ENCODE measurements around the gene STAT6.

The STAT6 gene

DNA sequence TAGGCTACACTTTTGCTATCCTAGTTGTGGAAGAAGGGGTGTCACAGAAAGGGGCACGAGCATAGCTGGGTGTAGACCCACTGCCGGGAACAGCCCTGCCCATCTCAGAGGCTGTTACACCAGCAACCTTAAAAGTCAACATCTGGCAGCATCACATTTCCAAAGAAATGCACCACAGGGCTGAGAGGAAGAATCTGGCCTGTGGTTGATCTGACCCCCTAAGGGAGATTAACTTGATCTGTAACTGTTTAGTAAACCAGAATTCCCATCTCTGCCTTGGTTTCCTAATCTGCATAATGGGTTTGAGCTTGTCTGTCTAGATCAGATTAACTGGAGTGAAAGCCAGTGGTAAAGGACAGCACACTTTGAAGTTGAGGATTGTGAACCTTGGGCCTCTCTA is 34.9 kb upstream of the STAT6 start:
- TF ChIP-seq, protein P1, sequence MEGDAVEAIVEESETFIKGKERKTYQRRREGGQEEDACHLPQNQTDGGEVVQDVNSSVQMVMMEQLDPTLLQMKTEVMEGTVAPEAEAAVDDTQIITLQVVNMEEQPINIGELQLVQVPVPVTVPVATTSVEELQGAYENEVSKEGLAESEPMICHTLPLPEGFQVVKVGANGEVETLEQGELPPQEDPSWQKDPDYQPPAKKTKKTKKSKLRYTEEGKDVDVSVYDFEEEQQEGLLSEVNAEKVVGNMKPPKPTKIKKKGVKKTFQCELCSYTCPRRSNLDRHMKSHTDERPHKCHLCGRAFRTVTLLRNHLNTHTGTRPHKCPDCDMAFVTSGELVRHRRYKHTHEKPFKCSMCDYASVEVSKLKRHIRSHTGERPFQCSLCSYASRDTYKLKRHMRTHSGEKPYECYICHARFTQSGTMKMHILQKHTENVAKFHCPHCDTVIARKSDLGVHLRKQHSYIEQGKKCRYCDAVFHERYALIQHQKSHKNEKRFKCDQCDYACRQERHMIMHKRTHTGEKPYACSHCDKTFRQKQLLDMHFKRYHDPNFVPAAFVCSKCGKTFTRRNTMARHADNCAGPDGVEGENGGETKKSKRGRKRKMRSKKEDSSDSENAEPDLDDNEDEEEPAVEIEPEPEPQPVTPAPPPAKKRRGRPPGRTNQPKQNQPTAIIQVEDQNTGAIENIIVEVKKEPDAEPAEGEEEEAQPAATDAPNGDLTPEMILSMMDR (IDR thresholded peaks at IDR 0.05; ENCODE audit: insufficient read depth, low read depth, low read length, missing control alignments), result no peak
- DNase-seq (ENCODE audit: low read depth), result no peak
- no peak overlapping the region for H3K4me3 ChIP-seq (ENCODE audit: low read depth, low read length)

DNA sequence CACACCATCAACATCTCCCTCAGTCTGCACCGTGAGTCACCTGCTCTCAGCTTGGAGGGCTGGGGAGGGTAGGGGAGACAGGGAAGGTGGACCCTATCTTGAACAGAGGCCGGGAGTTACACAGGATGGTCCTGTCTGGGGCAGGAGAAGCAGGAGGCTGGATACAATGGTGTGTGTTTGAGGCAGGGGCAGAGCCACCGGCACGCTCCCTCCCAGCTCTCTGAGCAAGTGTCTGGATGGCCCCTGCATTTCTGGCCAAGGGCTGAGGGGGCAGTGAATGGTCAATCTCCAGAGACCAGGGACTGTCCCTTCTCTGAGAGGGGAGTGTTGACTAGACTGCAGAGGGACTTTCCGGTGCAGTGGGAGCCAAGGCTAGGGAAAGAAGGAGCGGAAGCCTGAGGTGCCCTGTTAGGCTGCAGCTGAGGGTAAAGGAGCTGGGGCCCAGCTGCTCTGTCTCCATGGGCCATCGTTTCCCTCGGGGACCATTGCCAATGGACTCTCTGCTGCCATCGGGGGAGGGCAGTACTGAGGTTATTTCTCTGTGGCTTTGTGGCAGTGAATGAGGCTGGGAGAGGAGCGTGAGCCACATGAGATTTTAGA is 34.4 kb upstream of the STAT6 start:
- no peak for DNase-seq (ENCODE audit: low read depth)
- H3K4me3 ChIP-seq (ENCODE audit: low read depth, low read length), result no peak overlapping the region
- TF ChIP-seq, protein P1 (IDR thresholded peaks at IDR 0.05; ENCODE audit: insufficient read depth, low read depth, low read length, missing control alignments), result no peak

- TF ChIP-seq, protein P1 (IDR thresholded peaks at IDR 0.05; ENCODE audit: insufficient read depth, low read depth, low read length, missing control alignments), result no peak
- DNase-seq (ENCODE audit: low read depth), result no peak
- no peak overlapping the region for H3K4me3 ChIP-seq (ENCODE audit: low read depth, low read length)
Observed at GRCh38 chr12:57143454-57143853, 32.3 kb upstream of the STAT6 start.

DNA sequence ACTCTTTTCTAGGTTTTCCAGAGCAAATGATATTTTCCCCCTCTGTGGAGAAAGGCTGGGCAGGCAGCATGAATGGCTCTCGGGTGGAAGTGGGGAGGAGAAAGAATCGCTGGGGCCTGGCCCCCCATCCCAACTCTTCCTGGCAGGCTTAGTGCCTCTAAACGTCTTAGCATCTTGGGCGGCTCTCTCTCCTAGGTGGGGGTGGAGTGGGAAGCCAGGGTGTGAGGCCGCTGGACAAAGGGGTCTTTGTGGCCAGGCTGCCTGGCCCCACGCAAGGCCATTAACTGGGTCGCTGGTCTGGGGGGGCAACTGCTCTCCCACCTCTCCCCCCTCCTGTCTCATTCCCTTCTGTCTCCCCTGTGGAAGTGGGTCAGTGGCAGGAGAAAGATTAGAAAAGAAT is 31.6 kb upstream of the STAT6 start:
- TF ChIP-seq, protein P1 (IDR thresholded peaks at IDR 0.05; ENCODE audit: insufficient read depth, low read depth, low read length, missing control alignments), result no peak
- H3K4me3 ChIP-seq (ENCODE audit: low read depth, low read length), result no peak overlapping the region
- DNase-seq (ENCODE audit: low read depth), result no peak

GRCh38 chr12:57142121-57142520 is 31.0 kb upstream of the STAT6 start:
- DNase-seq (ENCODE audit: low read depth), result no peak
- TF ChIP-seq, protein P1 (IDR thresholded peaks at IDR 0.05; ENCODE audit: insufficient read depth, low read depth, low read length, missing control alignments), result no peak
- no peak overlapping the region for H3K4me3 ChIP-seq (ENCODE audit: low read depth, low read length)

DNA sequence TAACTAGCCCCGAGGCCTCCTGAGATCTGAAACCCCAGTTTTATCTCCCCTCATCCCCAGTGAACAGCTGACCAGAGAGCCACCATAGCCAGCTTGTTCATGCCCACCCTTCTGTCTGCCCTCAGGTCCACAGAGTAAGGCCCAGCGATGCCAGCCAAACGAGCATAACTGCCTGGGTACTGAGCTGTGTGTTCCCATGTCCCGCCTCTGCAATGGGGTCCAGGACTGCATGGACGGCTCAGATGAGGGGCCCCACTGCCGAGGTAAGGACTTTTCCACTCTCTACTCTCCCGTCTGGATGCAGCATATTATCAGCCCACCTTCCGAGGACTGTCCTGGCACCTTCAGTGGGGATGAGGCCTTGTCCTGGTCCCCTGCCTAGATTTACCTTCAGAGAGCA is 30.1 kb upstream of the STAT6 start:
- no peak overlapping the region for H3K4me3 ChIP-seq (ENCODE audit: low read depth, low read length)
- TF ChIP-seq, protein P1 (IDR thresholded peaks at IDR 0.05; ENCODE audit: insufficient read depth, low read depth, low read length, missing control alignments), result no peak
- no peak for DNase-seq (ENCODE audit: low read depth)

Measured in GM12865 (cell line).